ENCODE data around the gene SLC1A1. TPM values are rescaled to one million over a fixed set of nuclear protein-coding genes. Genes with fewer than 3 reads are reported as not detected.

SLC1A1 gene
- 5.2 and 10.8 TPM in 2 replicates for polyA plus RNA-seq

DNA sequence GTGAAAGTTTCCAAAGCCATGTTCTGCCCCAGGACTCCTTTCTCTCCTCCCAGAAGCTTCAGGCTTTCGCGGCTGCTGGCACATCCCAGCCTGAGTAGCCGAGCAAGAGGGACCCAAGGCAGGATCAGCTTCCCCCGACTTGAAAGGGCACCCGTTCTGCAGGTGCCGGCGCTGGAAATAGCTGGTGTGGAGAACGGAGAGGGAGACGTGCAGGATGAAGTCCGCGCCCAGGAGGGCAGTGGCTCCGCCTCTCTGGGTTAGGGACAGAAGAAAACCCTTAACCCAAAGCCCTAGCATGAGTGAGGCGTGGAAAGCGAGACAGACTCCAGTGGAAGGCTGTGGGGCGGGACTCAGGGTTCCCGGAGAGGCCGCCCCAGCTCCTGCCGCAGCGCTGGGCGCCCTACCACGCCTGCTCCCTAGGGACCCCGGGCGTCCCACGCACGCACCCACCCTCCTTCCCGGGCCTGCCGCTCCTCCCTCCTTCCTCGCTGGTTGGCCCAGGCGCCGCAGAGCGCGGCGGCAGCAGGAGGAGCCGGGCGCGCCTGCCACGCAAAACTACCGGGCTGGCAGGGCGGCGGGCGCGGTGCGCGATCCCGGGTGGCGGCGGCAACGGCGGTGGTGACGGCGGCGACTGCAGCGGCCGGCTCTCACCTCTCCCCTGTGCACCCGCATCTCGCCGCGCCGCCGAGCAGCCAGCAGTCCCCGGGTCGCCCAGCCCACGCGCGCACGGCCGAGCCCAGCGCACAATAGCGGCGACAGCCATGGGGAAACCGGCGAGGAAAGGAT is at the start of gene SLC1A1:
Gene SLC1A1 (plus strand): TSS at position 550 of the 786 bp plus-strand sequence. CDS start 212 bp downstream, at position 762.

Other genes starting within 250 kb of the SLC1A1 start
- 0.14 and 1.6 TPM in 2 replicates for gene GLIS3, start 190.4 kb upstream of the SLC1A1 start, polyA plus RNA-seq
- gene PLPP6, start 171.8 kb downstream of the SLC1A1 start, polyA plus RNA-seq, result 45.8 and 46.2 TPM in 2 replicates
- gene SPATA6L, start 176.0 kb downstream of the SLC1A1 start, polyA plus RNA-seq, result 0.65 and 3.5 TPM in 2 replicates
- gene CDC37L1, start 189.1 kb downstream of the SLC1A1 start, polyA plus RNA-seq, result 35.0 and 35.7 TPM in 2 replicates